A549 (cell line): Measurements from ENCODE around the gene SINHCAF. TPM values are rescaled to one million over a fixed set of nuclear protein-coding genes. Genes with fewer than 3 reads are reported as not detected.

Source experiments
- ATAC-seq, 2 experiments: fragments of 200-7000 bp in 1 of 2; fragments of >200 bp in 1 of 2; cut with Nextera tagmentation in 1 of 2; cut with Tn5 transposase in 1 of 2; 3 replicates each; pipeline versions ENCODE4 v1.8.0 to v1.9.1; 2018 to 2020; ENCODE audit warnings: mild to moderate bottlenecking in 1 of 2, moderate library complexity in 1 of 2
- CTCF ChIA-PET: fragments of 300-600 bp; sonication (Branson Sonifier 250); formaldehyde crosslinking; extraction: SDS; loops from one replicate; lab custom pipeline; 2021; ENCODE audit warnings: antibody characterized with exemption, inconsistent platforms; lab: Yijun Ruan, JAX
- POLR2A ChIA-PET: fragments of 350-600 bp; formaldehyde crosslinking; extraction: SDS; loops from one replicate; lab custom pipeline; 2021; ENCODE audit warnings: antibody characterized with exemption, inconsistent platforms; lab: Yijun Ruan, JAX
- DNase-seq, 2 experiments: peaks; one replicate each; pipeline versions ENCODE4 v3.0.0 to v3.0.0-alpha.2; 2011 to 2016; ENCODE audit warnings: low read depth in 1 of 2, low spot score in 1 of 2
- FAIRE-seq: peaks from 2 replicates; lab custom pipeline; 2011; peaks lifted over from hg19 to GRCh38; lab: Jason Lieb, UNC
- H3K27ac ChIP-seq, 2 experiments: fragments of >200 bp; sonication (Bioruptor Twin); formaldehyde crosslinking; 3 replicates each; pipeline ENCODE4 v1.5.1; 2016 to 2017
- H3K4me1 ChIP-seq: fragments of >200 bp; sonication (Bioruptor Twin); formaldehyde crosslinking; 3 replicates; pipeline ENCODE4 v1.6.1; 2016
- H3K4me2 ChIP-seq: fragments of >200 bp; sonication (Bioruptor Twin); formaldehyde crosslinking; 3 replicates; pipeline ENCODE4 v1.6.1; 2016
- H3K4me3 ChIP-seq: fragments of >200 bp; sonication (Bioruptor Twin); formaldehyde crosslinking; 3 replicates; pipeline ENCODE4 v1.5.1; 2016
- H3K9me3 ChIP-seq: fragments of >200 bp; sonication (Bioruptor Twin); formaldehyde crosslinking; 3 replicates; pipeline ENCODE4 v1.6.1; 2016
- CEBPB ChIP-seq, 2 experiments: fragments of >200 bp in 1 of 2; sonication (Bioruptor Twin) in 1 of 2; formaldehyde crosslinking in 1 of 2; IDR thresholded peaks; 2 replicates each; pipeline ENCODE4 v1.6.1; 2012 to 2016
- CHD2 ChIP-seq: fragments of 150-350 bp; IDR thresholded peaks from 2 replicates; pipeline ENCODE4 v1.6.1; 2014; ENCODE audit warnings: low read length; ENCODE audit not compliant: partially characterized antibody
- EHF ChIP-seq: fragments of 250-450 bp; sonication (Bioruptor Pico); IDR thresholded peaks from 2 replicates; pipeline ENCODE4 v1.5.0; 2020; ENCODE audit warnings: mild to moderate bottlenecking
- EP300 ChIP-seq, 2 experiments: fragments of >200 bp; sonication (Bioruptor Twin); formaldehyde crosslinking; IDR thresholded peaks; 2 replicates in 1 of 2; 3 replicates in 1 of 2; pipeline ENCODE4 v1.6.1; 2016 to 2017
- ESRRA ChIP-seq: fragments of 150-350 bp; IDR thresholded peaks from 2 replicates; pipeline ENCODE4 v1.6.1; 2014; ENCODE audit warnings: mild to moderate bottlenecking, low read length, borderline replicate concordance
- HEYL ChIP-seq: fragments of 250-450 bp; sonication (Bioruptor Pico); IDR thresholded peaks from 2 replicates; pipeline ENCODE4 v1.8.0; 2021; ENCODE audit warnings: mild to moderate bottlenecking, moderate library complexity
- JUNB ChIP-seq: fragments of >200 bp; sonication (Bioruptor Twin); formaldehyde crosslinking; IDR thresholded peaks from 2 replicates; pipeline ENCODE4 v1.6.1; 2016
- KDM5A ChIP-seq: fragments of 200-600 bp; sonication (generic); IDR thresholded peaks from 2 replicates; pipeline ENCODE4 v1.6.1; 2016; ENCODE audit warnings: antibody characterized with exemption, mild to moderate bottlenecking
- MAZ ChIP-seq: fragments of 150-350 bp; IDR thresholded peaks from 2 replicates; pipeline ENCODE4 v1.6.1; 2014; ENCODE audit warnings: antibody characterized with exemption, low read depth, low read length, borderline replicate concordance
- NFE2L2 ChIP-seq: fragments of 150-350 bp; conservative IDR thresholded peaks from 2 replicates; pipeline ENCODE4 v1.6.1; 2014; ENCODE audit warnings: low read length
- POLR2A ChIP-seq: IDR thresholded peaks from 2 replicates; pipeline ENCODE4 v1.6.1; 2012; ENCODE audit warnings: mild to moderate bottlenecking, low read length
- POLR2AphosphoS2 ChIP-seq: conservative IDR thresholded peaks from 2 replicates; pipeline ENCODE4 v1.6.1; 2012; ENCODE audit warnings: low read length, improper control_type of control experiment, inconsistent platforms
- RAD21 ChIP-seq, 2 experiments: fragments of >200 bp in 1 of 2; sonication (Bioruptor Twin) in 1 of 2; formaldehyde crosslinking in 1 of 2; IDR thresholded peaks in 1 of 2; conservative IDR thresholded peaks in 1 of 2; 2 replicates in 1 of 2; 3 replicates in 1 of 2; pipeline ENCODE4 v1.6.1; 2012 to 2018; ENCODE audit warnings: inconsistent platforms in 1 of 2
- RCOR1 ChIP-seq: fragments of 150-350 bp; IDR thresholded peaks from 2 replicates; pipeline ENCODE4 v1.6.1; 2014; ENCODE audit warnings: antibody characterized with exemption, low read length, low read depth
- RFX5 ChIP-seq: fragments of 450-650 bp; IDR thresholded peaks from 2 replicates; pipeline ENCODE4 v1.7.1; 2014; ENCODE audit warnings: antibody characterized with exemption, mild to moderate bottlenecking, moderate library complexity
- RNF2 ChIP-seq: fragments of 200-600 bp; sonication (generic); IDR thresholded peaks from 2 replicates; pipeline ENCODE4 v1.6.1; 2016; ENCODE audit warnings: low read depth, mild to moderate bottlenecking, antibody characterized with exemption, moderate library complexity, borderline replicate concordance
- TFCP2L1 ChIP-seq: fragments of 250-450 bp; sonication (Bioruptor Pico); IDR thresholded peaks from 2 replicates; pipeline ENCODE4 v1.5.0; 2021; ENCODE audit warnings: mild to moderate bottlenecking
- ZNF302 ChIP-seq: fragments of 250-450 bp; sonication (Bioruptor Pico); IDR thresholded peaks from 2 replicates; pipeline ENCODE4 v1.9.0; 2021; ENCODE audit warnings: inconsistent platforms, mild to moderate bottlenecking, moderate library complexity
- WGBS: methylation state at CpG from one replicate; pipeline ENCODE4 v1.1.6; 2017; ENCODE audit errors: missing lambda C conversion rate; 5-methylcytosine and 5-hydroxymethylcytosine counted together
- polyA plus RNA-seq, 4 experiments: library from polyadenylated mRNA; depleted of rRNA in 3 of 4; stranded (reverse); fragments of >200 nt; fragmentation: RNase III in 1 of 4; extraction: RNeasy Plus Mini Kit Qiagen cat#74134 plus additional on column Dnase treatment in 1 of 4; gene quantifications; 2 replicates in 3 of 4; 3 replicates in 1 of 4; pipeline ENCODE4 v1.2.3, GENCODE V29; 2011 to 2017
- TF ChIP-seq, protein P1 (sequence below): fragments of 200-600 bp; sonication (generic); IDR thresholded peaks from 2 replicates; pipeline ENCODE4 v1.6.1; 2016; ENCODE audit warnings: antibody characterized with exemption, mild to moderate bottlenecking, moderate library complexity
- TF ChIP-seq, protein P2 (sequence below): fragments of 250-450 bp; sonication (Bioruptor Pico); IDR thresholded peaks from 2 replicates; pipeline ENCODE4 v1.5.0; 2020; ENCODE audit warnings: low read depth, mild to moderate bottlenecking, moderate library complexity
- TF ChIP-seq, protein P3 (sequence below): fragments of >200 bp; sonication (Bioruptor Twin); formaldehyde crosslinking; IDR thresholded peaks from 3 replicates; pipeline ENCODE4 v1.6.1; 2016
- TF ChIP-seq, protein P4 (sequence below): fragments of >200 bp; sonication (Bioruptor Twin); formaldehyde crosslinking; IDR thresholded peaks from 3 replicates; pipeline ENCODE4 v1.5.1; 2016

Gene SINHCAF
- polyA plus RNA-seq, 2 of the 4 experiments (the other 2 are of a cell fraction) = 38.8 to 106 TPM

DNA sequence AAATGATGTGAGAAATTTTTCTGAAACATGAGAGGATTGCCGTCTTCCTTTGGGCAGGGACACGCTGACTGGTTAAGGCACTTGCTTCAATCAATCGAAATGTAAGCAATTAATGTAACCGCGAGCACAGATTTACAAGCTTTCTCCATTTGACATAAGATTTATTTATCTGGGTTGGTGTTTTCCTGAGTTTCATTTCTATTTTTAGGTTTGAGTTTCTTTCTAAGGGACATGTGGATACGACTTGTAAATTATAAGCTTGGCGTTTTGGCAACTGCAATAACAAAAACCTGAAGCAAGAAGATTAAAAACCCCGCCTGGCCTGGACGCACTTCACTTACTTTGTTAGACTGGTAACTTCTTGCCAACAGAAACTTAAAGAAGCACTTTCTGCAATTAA, 20.3 kb upstream of the SINHCAF start:
- Histone ChIP-seq H3K4me2 (no peak overlapping the region), H3K4me3 (no peak overlapping the region), H3K27ac (no peak overlapping the region), H3K9me3 (no peaks in the 10 kb centered on the region), H3K4me1 (no peaks in the 10 kb centered on the region)
- DNase-seq (no peak), ATAC-seq (no peak), FAIRE-seq (no peak)
- POLR2A ChIA-PET = interaction anchor here (1.2 kb wide), 1 partner anchor 20 kb away, joined by 5 read pairs; the partner anchor contains the start of gene SINHCAF
- TF ChIP-seq ZNF302 (no peak), CEBPB (IDR thresholded peaks at IDR 0.05) (no peak), JUNB (no peak), POLR2A (no peak), NFE2L2 (no peak), RAD21 (conservative IDR thresholded peaks at IDR 0.05 in 1 of 2, IDR thresholded peaks at IDR 0.05 in 1 of 2) (no peak), RFX5 (no peak), HEYL (CRISPR knock-in tag) (no peak), EP300 (IDR thresholded peaks at IDR 0.05) (no peak), TFCP2L1 (no peak), RCOR1 (no peak), RNF2 (no peak), KDM5A (no peak), POLR2AphosphoS2 (no peak), ESRRA (no peak), CHD2 (no peak)
- TF ChIP-seq, protein P1, sequence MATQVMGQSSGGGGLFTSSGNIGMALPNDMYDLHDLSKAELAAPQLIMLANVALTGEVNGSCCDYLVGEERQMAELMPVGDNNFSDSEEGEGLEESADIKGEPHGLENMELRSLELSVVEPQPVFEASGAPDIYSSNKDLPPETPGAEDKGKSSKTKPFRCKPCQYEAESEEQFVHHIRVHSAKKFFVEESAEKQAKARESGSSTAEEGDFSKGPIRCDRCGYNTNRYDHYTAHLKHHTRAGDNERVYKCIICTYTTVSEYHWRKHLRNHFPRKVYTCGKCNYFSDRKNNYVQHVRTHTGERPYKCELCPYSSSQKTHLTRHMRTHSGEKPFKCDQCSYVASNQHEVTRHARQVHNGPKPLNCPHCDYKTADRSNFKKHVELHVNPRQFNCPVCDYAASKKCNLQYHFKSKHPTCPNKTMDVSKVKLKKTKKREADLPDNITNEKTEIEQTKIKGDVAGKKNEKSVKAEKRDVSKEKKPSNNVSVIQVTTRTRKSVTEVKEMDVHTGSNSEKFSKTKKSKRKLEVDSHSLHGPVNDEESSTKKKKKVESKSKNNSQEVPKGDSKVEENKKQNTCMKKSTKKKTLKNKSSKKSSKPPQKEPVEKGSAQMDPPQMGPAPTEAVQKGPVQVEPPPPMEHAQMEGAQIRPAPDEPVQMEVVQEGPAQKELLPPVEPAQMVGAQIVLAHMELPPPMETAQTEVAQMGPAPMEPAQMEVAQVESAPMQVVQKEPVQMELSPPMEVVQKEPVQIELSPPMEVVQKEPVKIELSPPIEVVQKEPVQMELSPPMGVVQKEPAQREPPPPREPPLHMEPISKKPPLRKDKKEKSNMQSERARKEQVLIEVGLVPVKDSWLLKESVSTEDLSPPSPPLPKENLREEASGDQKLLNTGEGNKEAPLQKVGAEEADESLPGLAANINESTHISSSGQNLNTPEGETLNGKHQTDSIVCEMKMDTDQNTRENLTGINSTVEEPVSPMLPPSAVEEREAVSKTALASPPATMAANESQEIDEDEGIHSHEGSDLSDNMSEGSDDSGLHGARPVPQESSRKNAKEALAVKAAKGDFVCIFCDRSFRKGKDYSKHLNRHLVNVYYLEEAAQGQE = no peak
- TF ChIP-seq, protein P2, sequence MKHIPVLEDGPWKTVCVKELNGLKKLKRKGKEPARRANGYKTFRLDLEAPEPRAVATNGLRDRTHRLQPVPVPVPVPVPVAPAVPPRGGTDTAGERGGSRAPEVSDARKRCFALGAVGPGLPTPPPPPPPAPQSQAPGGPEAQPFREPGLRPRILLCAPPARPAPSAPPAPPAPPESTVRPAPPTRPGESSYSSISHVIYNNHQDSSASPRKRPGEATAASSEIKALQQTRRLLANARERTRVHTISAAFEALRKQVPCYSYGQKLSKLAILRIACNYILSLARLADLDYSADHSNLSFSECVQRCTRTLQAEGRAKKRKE (CRISPR knock-in tag) = no peak
- TF ChIP-seq, protein P3, sequence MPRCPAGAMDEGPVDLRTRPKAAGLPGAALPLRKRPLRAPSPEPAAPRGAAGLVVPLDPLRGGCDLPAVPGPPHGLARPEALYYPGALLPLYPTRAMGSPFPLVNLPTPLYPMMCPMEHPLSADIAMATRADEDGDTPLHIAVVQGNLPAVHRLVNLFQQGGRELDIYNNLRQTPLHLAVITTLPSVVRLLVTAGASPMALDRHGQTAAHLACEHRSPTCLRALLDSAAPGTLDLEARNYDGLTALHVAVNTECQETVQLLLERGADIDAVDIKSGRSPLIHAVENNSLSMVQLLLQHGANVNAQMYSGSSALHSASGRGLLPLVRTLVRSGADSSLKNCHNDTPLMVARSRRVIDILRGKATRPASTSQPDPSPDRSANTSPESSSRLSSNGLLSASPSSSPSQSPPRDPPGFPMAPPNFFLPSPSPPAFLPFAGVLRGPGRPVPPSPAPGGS = no peak
- TF ChIP-seq, protein P4, sequence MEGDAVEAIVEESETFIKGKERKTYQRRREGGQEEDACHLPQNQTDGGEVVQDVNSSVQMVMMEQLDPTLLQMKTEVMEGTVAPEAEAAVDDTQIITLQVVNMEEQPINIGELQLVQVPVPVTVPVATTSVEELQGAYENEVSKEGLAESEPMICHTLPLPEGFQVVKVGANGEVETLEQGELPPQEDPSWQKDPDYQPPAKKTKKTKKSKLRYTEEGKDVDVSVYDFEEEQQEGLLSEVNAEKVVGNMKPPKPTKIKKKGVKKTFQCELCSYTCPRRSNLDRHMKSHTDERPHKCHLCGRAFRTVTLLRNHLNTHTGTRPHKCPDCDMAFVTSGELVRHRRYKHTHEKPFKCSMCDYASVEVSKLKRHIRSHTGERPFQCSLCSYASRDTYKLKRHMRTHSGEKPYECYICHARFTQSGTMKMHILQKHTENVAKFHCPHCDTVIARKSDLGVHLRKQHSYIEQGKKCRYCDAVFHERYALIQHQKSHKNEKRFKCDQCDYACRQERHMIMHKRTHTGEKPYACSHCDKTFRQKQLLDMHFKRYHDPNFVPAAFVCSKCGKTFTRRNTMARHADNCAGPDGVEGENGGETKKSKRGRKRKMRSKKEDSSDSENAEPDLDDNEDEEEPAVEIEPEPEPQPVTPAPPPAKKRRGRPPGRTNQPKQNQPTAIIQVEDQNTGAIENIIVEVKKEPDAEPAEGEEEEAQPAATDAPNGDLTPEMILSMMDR = no peak
- 71% methylated on average over 9 of the region's 9 CpGs for WGBS
- CTCF ChIA-PET = interaction anchor here (0.5 to 2.9 kb wide), 2 partner anchors 17 to 226 kb away, joined by 3 to 6 read pairs; no protein-coding TSS in a partner anchor

DNA sequence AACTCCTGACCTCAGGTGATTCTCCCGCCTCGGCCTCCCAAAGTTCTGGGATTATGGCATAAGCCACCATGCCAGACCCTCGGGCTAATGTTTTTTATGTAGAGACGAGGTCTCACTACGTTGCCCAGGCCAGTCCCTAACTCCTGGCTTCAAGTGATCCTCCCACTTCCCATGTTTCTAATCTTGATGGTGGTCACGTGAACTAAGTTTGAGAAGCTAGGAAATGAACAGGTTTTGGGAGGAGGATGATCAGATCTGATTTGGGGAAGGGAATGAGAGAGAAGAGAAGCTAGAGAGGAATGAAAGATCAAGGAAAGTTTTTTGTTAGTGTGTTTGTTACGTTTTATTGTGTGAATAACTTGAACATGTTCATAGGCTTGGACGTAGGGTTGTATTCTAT, 17.2 kb upstream of the SINHCAF start:
- Histone ChIP-seq H3K4me1 (no peaks in the 10 kb centered on the region), H3K4me2 (no peak overlapping the region), H3K27ac (no peak overlapping the region), H3K4me3 (no peak overlapping the region), H3K9me3 (no peaks in the 10 kb centered on the region)
- ATAC-seq (no peak), DNase-seq (no peak), FAIRE-seq (no peak)
- ChIA-PET POLR2A (no interaction called here), CTCF (interaction anchor here (1.4 kb wide), 1 partner anchor 10 kb away, joined by 3 read pairs; no protein-coding TSS in a partner anchor)
- WGBS = 68% methylated on average over 8 of the region's 8 CpGs
- TF ChIP-seq MAZ = no peak
- TF ChIP-seq JUNB = no peak
- no peak for TF ChIP-seq EHF
